ENCODE measurements around the gene CARS2.
"Not testable (repeated sequence)": the region's sequence is repeated elsewhere in the genome, so short reads cannot be mapped to it uniquely, and the experiment has no call there.

DNA sequence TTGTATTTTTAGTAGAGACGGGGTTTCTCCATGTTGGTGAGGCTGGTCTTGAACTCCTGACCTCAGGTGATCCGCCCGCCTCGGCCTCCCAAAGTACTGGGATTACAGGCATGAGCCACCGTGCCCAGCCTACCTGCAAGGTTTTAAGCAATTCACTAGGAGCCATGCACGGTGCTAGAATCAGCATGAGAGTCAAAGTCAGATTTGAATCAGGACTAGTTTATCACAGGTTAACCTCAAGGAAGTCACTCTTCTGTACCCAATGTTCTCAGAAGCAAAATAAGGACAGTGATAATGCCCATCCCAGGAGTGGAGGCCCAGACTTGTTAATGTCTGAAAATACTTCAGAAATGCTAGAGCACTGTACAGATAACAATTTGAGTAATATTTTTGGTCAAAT lies 20.2 kb upstream of the CARS2 start:
- TF ChIP-seq CTCF (IDR thresholded peaks at IDR 0.05; ENCODE audit: extremely low read depth in 1 of 2, insufficient read depth in 1 of 2, low read depth in 1 of 2, low read length in 2 of 2); MYC (IDR thresholded peaks at IDR 0.05; ENCODE audit: low read depth, low read length); POLR2A (IDR thresholded peaks at IDR 0.05; ENCODE audit: low read depth, low read length); POLR2AphosphoS5 (IDR thresholded peaks at IDR 0.05; ENCODE audit: insufficient read depth, low read depth, low read length); EZH2 (IDR thresholded peaks at IDR 0.05; ENCODE audit: borderline replicate concordance, low read depth, low read length, severe bottlenecking): not testable (repeated sequence)
